GM10266 (cell line): ENCODE results near the gene CDIPT.
A peak's percentile ranks its signal among the peaks of the same experiment; 100 is the strongest.
"Not testable (repeated sequence)": the region's sequence is repeated elsewhere in the genome, so short reads cannot be mapped to it uniquely, and the experiment has no call there.

Experiments used
- DNase-seq: peaks from one replicate; pipeline ENCODE4 v3.0.0; 2012; ENCODE audit errors: extremely low spot score
- CTCF ChIP-seq: IDR thresholded peaks from 2 replicates; pipeline ENCODE4 v1.5.1; 2012; ENCODE audit warnings: mild to moderate bottlenecking, low read depth; ENCODE audit not compliant: control insufficient read depth, insufficient read depth; ENCODE audit errors: missing control alignments

CDIPT gene, protein sequence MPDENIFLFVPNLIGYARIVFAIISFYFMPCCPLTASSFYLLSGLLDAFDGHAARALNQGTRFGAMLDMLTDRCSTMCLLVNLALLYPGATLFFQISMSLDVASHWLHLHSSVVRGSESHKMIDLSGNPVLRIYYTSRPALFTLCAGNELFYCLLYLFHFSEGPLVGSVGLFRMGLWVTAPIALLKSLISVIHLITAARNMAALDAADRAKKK

GRCh38 chr16:29862884-29863668, at the start of gene CDIPT:
CDIPT (minus strand) TSS chr16:29863226; CDS start chr16:29862857, 369 bp downstream.
- peak; percentile 96 for DNase-seq
- TF ChIP-seq CTCF, result peak; percentile 88

- DNase-seq, result no peak
- no peak for TF ChIP-seq CTCF
Measured at GRCh38 chr16:29912087-29912486, 49.1 kb upstream of the CDIPT start.

DNA sequence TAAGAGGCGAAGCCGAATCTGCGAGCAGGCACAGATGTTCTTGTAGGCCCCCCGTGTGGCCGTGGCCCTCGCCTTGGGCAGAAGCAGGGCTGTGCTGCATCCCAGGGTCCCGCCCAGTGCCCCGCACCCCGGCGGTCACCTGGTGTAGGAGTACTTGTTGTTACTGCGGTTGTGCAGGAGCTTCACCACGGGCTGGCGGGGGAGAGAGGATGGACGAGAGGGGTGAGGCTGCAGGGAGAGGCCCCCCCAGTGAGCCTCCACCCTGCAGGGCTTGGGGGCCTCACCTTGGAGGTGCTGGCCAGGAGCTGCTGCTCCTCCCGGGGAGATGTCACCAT, 48.6 kb upstream of the CDIPT start:
- no peak for TF ChIP-seq CTCF
- DNase-seq, result no peak

DNA sequence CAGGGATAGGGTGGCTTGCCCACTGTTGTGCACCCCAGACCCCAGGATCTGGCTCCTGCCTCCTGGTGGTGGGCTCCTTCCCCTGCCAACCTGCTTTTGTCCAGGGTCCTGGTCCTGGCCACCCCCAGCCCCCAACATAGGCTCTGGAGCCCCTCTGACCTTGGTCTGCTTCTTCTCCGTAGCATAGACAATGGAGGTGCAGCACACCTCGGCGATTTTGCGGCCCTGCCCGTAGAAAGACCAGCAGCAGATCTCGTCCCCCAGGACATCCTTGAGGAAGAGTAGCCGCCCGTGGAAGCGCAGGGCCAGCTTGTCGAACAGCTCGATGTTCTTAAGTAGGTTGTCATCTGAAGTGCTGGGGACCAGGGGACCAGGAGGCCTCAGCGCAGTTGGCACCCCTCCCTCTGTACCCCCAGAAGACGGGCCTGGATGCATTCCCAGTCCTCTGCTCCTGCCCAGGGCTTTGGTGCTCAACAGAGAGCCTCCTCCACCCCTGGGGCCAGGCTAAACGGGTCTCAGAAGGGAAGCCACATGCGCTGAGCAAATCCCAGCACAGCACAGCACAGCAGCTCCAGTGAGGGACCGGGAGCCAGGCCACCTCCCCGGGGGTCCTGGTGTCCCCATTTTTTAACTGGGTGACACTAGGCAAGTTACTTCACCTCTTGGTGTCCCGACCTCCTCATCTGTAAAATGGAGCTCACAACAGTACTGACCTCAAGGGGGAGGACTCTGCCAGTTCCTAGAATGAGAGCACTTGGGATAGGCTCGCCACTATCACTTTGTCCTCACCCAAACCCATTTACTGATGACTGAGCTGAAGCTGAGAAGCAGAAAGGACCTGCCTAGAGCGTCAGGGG, 48.0 kb upstream of the CDIPT start:
- no peak for DNase-seq
- no peak for TF ChIP-seq CTCF

DNA sequence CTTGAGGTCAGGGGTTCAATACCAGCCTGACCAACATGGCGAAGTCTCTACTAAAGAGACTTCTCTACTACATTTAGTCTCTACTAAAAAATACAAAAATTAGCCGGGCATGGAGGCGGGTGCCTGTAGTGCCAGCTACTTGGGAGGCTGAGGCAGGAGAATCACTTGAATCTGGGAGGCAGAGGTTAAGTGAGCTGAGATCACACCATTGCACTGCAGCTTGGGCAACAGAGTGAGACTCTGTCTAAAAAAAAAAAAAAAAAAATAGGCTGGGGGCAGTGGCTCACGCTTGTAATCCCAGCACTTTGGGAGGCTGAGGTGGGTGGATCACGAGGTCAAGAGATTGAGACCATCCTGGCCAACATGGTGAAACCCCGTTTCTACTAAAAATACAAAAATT, 46.8 kb upstream of the CDIPT start:
- not testable (repeated sequence) for DNase-seq

DNA sequence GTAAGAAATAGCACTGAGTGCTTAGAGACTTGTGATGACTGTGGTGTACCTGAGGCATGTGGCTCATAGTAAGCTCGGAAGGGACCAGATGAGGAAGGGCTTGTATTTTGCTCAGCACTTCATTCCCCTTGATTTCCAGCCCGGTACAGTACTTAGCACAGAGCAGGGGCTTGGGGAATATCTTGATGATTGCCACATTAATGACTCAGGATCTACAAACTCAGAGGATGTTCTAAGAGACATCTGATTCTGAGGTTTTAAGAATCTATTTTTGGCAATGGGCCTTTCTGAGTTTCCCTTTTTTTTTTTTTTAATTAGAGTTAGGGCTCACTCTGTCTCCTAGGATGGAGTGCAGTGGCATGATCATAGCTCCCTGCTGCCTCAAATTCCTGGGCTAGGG, 46.4 kb upstream of the CDIPT start:
- no peak for TF ChIP-seq CTCF

GRCh38 chr16:29908719-29909220, 45.7 kb upstream of the CDIPT start:
- no peak for TF ChIP-seq CTCF
- DNase-seq, result no peak

More for the DNA sequence above, 46.4 kb upstream of the CDIPT start:
- no peak for DNase-seq
